Fibroblast of gingiva (primary cell): Measurements from ENCODE around the gene RGS21.

Source experiments
- DNase-seq: peaks from one replicate; pipeline ENCODE4 v3.0.0-alpha.2; 2011; ENCODE audit warnings: low read depth

RGS21 gene

DNA sequence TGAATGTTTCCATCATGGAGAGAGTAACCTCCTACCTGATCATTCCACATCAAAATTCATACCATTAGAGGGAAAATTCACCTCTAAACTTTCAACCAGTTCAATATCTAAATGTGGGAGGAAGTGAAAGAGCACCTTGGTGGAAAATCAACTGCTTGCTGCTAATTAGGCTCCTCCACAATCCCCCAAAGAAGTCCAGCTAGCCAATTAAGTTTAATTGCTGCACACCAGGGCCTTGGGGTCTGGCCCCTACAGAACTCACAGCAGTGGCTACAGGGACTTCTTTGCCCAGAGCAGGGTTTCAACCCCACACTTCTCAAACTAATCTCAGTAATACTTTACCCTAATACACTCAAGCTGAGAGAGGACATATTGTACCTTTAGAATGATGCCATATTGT lies 62.1 kb downstream of the RGS21 start:
- no peak for DNase-seq

DNA sequence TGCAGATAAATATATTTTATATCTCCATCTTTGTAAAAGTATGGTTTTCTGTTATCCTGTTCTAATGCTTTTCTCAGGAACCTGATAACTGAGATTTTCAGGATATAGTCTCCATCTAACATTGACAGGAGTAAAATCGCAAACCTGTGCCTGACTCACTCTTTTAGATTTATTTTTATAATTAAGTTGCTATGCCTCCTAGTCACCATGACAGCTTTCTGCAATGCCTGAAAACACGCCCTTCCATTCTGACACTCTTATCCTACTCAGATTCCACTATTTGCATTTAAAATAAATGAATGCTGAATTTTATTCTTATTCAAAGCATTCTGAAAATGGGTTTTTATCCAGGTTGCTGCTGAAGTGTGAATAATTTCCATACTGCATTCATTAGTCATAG lies 62.8 kb downstream of the RGS21 start:
- DNase-seq: no peak

DNA sequence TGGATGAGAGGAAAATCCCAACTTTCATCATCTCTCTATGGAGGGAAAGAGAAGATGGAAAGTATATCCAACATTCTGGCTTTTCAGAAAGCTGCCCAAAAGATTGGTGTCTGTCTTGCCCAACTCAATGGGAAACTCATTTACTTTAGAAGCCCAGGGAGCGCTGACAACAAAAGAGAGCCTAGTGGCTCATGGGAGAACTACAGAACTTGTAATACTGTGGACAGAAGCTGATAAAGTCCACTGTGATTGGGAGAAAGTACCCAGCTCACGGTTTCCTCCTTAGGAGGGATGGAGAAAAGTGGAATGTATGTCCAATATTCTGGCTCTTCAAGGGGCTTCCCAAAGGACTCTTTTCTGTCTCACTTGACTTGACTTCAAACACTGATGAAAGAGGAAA lies 66.0 kb downstream of the RGS21 start:
- no peak for DNase-seq

DNA sequence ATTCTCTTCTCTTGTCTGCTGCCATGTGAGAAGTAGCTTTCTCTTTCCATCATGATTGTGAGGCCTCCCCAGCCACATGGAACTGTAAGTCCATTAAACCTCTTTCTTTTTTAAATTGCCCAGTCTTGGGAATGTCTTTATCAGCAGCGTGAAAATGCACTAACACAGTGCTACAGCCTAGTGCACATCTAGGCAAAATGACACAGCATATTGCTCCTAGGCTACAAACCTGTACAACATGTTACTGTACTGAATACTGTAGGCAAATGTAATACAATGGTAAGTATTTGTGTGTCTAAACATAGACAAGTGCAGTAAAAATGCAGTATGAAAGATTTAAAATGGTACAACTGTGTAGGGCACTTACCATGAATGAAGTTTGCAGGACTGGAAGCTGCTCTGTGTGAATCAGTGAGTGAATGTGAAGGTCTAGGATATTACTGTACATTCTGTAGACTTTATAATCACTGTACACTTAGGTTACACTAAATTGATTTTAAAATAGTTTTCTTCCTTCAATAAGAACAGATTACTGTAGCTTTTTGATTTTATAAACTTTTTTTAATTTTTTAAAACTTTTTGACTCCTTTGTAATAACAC lies 69.4 kb downstream of the RGS21 start:
- DNase-seq: no peak

DNA sequence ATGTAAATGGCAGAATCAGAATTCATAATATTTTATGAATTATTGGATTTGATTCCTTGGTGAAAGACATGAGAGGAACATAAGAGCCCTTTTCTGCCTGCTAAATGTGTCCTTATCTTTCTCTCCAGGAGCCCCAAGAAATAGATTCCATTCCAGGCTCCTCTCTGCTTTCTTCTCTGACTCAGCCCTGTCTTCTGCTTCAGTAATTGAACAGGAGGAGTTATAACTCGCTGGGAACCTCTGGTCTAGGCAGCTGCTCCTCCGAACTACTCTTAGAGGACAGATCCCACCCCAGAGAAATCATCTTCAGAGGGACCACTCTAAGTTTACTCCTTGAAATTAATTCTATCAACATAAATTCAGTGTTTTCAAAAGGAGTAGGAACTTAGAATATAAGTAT lies 78.4 kb downstream of the RGS21 start:
- DNase-seq: no peak

DNA sequence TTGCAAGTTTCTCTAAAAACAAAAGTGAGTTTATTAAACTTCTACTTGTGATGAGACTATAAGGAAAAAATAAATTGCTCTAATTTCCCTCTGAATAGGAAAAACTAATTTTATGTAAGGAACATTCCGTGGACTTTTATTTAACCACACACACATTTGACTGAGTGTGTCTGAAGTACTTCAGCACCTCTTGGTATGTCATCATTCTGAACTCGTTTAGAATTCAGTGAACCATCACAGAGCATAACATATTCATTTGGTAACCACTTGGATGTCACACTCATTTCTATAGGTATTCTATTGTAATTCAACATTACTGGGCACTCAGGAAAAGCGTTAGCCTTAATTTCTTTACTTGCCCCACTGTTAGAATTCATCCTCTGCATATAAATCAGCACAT lies 79.1 kb downstream of the RGS21 start:
- DNase-seq: no peak

DNA sequence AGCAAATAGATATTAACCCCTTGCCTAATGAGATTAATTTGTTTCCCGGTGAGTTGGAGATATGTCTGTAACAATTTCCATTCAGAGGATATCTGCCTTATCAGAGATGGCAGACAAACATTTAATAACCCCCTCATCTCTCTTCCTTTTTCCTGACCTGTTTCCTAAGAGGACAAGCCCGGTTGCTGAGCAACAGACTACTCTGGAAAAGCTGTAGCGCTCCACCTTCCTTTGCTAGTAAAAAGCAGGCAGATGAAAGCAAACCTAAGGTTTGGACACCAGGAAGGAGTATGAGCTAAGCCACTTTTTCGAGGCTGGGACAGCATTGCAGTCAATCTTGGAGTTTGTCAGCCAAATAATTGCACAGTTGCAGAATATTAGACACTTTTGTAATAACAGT lies 82.4 kb downstream of the RGS21 start:
- no peak for DNase-seq

DNA sequence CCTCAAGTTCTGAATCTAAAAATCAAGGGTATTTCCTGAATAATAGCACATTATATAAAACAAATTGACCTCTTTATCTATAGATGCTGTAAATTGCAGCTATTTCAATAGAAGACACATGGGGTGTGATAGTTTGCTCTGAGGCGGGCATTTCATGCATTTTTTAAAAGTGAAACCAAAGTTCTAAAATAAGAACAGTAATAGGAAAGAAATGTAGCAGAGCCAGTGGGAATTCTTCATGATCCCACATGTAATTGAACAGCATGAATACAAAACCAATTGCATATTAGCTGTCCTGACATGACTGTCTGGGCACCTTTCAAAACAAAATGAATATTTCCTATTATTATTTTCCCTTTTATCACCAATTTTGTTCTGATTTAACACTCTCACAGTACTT lies 85.0 kb downstream of the RGS21 start:
- no peak for DNase-seq

DNA sequence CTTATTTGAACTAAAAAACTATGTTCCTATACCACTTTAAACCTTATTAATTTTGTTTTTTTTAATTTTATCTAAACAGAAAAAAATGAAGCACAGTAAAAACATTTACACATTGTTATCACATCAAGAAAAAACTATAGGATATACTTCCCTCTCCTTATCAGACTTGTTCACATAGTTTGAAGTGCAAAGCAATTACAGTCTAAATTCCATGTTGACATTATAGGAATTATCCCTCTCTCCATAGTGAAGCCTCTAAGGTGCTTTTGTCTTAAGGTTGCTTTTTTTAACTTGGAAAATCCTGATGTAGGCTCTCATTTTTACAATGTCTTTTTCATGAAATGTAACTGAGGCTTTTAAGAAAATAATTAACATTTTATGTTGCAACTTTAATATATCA lies 85.8 kb downstream of the RGS21 start:
- DNase-seq: no peak

DNA sequence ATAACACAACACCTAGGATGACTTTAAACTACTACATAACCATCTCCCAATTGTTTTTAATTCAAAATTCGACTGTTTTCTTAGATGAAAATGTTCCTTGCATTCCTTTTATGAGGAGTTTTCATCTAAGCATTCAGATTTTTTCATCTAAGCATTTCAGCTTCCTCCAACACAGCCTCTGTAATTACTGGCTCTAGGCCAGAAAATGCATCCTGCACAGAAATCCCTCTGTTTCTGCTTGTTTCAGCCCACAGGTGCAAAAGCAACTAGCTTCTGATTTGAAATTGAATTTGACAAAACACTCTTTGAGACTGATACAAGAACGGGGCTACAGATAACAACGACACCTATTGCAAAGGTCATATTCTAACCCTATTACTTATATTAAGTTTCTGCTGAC lies 90.4 kb downstream of the RGS21 start:
- DNase-seq: no peak
